Measurements from ENCODE around the gene ABHD2.

Gene ABHD2

GRCh38 chr15:89203705-89204273, 115.5 kb downstream of the ABHD2 start:
- no peak for TF ChIP-seq CTCF (IDR thresholded peaks at IDR 0.05; ENCODE audit: insufficient read depth, low read depth, low read length, missing control alignments)
- no peak overlapping the region for H3K4me3 ChIP-seq (ENCODE audit: low read depth, low read length)
- DNase-seq (ENCODE audit: low read depth), result peak; percentile 13

GRCh38 chr15:89205991-89206585, 117.8 kb downstream of the ABHD2 start:
- no peak for DNase-seq (ENCODE audit: low read depth)
- no peak overlapping the region for H3K4me3 ChIP-seq (ENCODE audit: low read depth, low read length)
- no peak for TF ChIP-seq CTCF (IDR thresholded peaks at IDR 0.05; ENCODE audit: insufficient read depth, low read depth, low read length, missing control alignments)

DNA sequence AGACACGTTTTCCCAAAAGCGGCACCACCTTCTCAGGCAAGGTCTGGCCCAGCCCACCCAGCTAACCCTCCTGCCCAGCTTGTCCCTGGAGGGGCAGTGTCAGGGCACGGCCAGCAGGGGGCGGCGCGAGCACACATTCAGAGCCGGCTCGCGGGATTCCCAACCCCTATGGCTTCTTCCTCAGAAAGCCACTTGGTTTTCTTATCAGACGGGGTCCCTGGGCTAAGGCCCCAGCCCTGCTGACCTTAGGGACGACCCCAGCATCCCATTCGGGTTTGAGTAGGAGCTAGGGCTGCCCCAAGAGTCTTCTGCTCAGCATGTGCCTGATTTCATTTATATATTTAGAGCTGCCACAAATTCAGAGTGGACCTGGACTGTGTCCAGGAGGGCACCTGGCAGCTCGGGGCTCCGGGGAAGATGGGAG, 118.7 kb downstream of the ABHD2 start:
- peak; percentile 100 for TF ChIP-seq CTCF (IDR thresholded peaks at IDR 0.05; ENCODE audit: insufficient read depth, low read depth, low read length, missing control alignments)
- no peak overlapping the region for H3K4me3 ChIP-seq (ENCODE audit: low read depth, low read length)
- peak; percentile 76 for DNase-seq (ENCODE audit: low read depth)

DNA sequence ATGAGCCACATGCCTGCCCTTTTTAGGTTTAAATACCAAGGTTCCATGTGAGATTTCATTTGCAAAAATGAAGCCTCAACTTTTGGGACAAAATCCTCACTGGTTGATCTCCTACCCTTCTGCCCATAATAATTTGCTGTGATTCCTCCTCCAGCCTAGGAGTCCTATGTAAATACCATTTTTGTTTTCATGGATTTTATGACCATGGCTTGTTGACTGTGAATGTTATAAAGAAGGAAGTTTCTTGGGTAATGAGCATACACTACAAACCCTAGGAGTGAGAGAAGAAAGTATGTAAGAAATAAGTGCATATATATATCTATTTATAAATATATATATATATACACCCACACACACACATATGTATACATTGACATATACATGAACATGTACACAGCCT, 120.0 kb downstream of the ABHD2 start:
- TF ChIP-seq CTCF (IDR thresholded peaks at IDR 0.05; ENCODE audit: insufficient read depth, low read depth, low read length, missing control alignments), result no peak
- no peak overlapping the region for H3K4me3 ChIP-seq (ENCODE audit: low read depth, low read length)
- no peak for DNase-seq (ENCODE audit: low read depth)

GRCh38 chr15:89209057-89209456, 120.8 kb downstream of the ABHD2 start:
- DNase-seq (ENCODE audit: low read depth), result no peak
- TF ChIP-seq CTCF (IDR thresholded peaks at IDR 0.05; ENCODE audit: insufficient read depth, low read depth, low read length, missing control alignments), result no peak

DNA sequence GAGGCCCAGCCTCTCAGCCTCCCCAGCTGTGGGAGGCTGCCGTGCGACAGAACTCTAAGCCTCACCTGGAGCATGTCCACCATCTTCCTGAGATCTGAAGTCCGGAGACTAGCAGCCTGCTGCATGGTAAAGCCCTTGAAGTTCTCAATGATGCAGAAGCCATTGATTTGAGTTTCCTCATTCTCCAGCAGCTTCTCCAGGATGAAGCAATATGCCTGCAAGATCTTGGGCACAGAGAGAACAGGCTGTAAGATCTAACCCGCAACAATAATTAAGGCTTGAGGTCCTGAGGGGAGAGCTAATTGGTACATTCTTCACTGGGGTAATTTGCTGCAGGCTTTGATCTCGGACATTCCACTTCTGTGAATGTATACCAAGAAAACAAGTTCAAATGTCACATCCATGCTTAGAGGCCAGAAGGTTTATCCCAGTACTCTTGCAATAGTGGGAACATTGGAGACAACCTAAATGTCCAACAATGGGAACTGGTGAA, 123.5 kb downstream of the ABHD2 start:
- DNase-seq (ENCODE audit: low read depth), result no peak
- H3K4me3 ChIP-seq (ENCODE audit: low read depth, low read length), result no peak overlapping the region

More at GRCh38 chr15:89209057-89209456, 120.8 kb downstream of the ABHD2 start:
- H3K4me3 ChIP-seq (ENCODE audit: low read depth, low read length), result no peak overlapping the region

More for the DNA sequence above, 123.5 kb downstream of the ABHD2 start:
- TF ChIP-seq CTCF (IDR thresholded peaks at IDR 0.05; ENCODE audit: insufficient read depth, low read depth, low read length, missing control alignments), result no peak

Data from GM12865 (cell line).